NCI-H2171 treated with DMSO at 0.1 percent for 48 hours (cell line): ENCODE measurements around the gene AMMECR1.
"Not testable (repeated sequence)": the region's sequence is repeated elsewhere in the genome, so short reads cannot be mapped to it uniquely, and the experiment has no call there.

ENCODE experiments used
- DNase-seq: peaks from one replicate; lab custom pipeline; 2025; lab: John Stamatoyannopoulos, UW

AMMECR1 gene

GRCh38 chrX:110171442-110171841, 146.4 kb downstream of the AMMECR1 start:
- DNase-seq = no peak

- no peak for DNase-seq
Measured at GRCh38 chrX:110170029-110170428, 147.9 kb downstream of the AMMECR1 start.

GRCh38 chrX:110168585-110168984, 149.3 kb downstream of the AMMECR1 start:
- no peak for DNase-seq

GRCh38 chrX:110167952-110168451, 149.9 kb downstream of the AMMECR1 start:
- DNase-seq = no peak

GRCh38 chrX:110163488-110163887, 154.4 kb downstream of the AMMECR1 start:
- DNase-seq = no peak

- no peak for DNase-seq
Measured at GRCh38 chrX:110162867-110163266, 155.0 kb downstream of the AMMECR1 start.

- no peak for DNase-seq
Measured at GRCh38 chrX:110162131-110162530, 155.8 kb downstream of the AMMECR1 start.

GRCh38 chrX:110161361-110161686, 156.6 kb downstream of the AMMECR1 start:
- DNase-seq = no peak

- DNase-seq = no peak
Measured at GRCh38 chrX:110159865-110160264, 158.0 kb downstream of the AMMECR1 start.

- no peak for DNase-seq
Measured at GRCh38 chrX:110159235-110159634, 158.7 kb downstream of the AMMECR1 start.

GRCh38 chrX:110157444-110157843, 160.4 kb downstream of the AMMECR1 start:
- no peak for DNase-seq

- DNase-seq = no peak
Measured at GRCh38 chrX:110156167-110156754, 161.6 kb downstream of the AMMECR1 start.

- DNase-seq = no peak
Measured at GRCh38 chrX:110155759-110156158, 162.1 kb downstream of the AMMECR1 start.

- DNase-seq = not testable (repeated sequence)
Measured at GRCh38 chrX:110154328-110154727, 163.6 kb downstream of the AMMECR1 start.

- DNase-seq = no peak
Measured at GRCh38 chrX:110153896-110154295, 164.0 kb downstream of the AMMECR1 start.

- no peak for DNase-seq
Measured at GRCh38 chrX:110153244-110153643, 164.6 kb downstream of the AMMECR1 start.

GRCh38 chrX:110146521-110146920, 171.4 kb downstream of the AMMECR1 start:
- peak; percentile 20 for DNase-seq

- peak; percentile 21 for DNase-seq
Measured at GRCh38 chrX:110145854-110146253, 172.0 kb downstream of the AMMECR1 start.

GRCh38 chrX:110145311-110145710, 172.6 kb downstream of the AMMECR1 start:
- no peak for DNase-seq
